UCSD-AML1 (cell line): ENCODE data around the gene ADH5.
"Not testable (repeated sequence)": the region's sequence is repeated elsewhere in the genome, so short reads cannot be mapped to it uniquely, and the experiment has no call there.

ENCODE experiments used
- DNase-seq: peaks from one replicate; lab custom pipeline; 2025; ENCODE audit not compliant: unreplicated experiment; lab: John Stamatoyannopoulos, UW

Gene ADH5

DNA sequence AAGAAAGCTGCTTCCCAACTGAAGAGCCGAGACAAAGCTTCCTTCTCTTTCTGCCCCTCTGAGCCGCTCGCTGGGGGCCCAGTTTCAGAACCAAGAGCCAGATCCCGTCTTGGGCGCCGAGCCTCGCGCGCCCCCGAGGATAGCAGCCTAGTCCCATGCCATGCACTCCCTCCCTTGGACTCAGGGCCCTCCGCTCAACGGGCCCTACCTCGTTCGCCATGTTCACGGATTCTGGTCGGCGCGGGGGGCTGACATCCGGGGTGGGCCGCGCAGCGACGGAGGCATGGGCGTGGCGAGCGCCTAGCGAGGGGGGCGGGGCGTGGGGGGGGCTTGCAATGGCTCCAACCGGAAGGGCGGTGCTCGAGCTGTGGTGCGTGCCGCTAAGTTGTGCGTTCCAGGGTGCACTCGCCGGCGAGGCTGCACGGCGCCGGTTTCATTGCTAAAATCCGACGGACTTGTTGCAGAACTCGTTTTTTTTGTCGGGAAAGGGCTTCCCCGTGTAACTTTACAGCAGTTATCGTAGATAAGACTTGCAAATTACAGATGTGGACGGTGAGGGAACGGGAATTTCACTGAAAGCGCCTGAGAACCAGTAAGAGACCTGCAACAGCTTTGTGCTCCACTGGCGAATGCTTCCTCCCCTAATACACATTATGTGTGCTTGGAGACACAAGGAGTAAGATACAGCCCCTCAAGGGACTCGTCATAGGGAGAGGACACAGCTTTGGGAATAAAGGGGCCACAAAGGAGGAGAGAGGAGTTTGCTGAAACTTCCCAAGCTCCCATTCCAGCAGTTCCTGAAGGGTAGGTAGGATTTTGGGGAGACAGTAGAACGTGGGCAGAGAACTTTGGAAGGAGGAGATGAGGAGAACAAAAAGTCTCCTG, at the start of gene ADH5:
Gene ADH5 (minus strand): TSS at position 308 of the 885 bp plus-strand sequence. CDS start 88 bp downstream, at position 220.
- DNase-seq, result peak; percentile 89

DNA sequence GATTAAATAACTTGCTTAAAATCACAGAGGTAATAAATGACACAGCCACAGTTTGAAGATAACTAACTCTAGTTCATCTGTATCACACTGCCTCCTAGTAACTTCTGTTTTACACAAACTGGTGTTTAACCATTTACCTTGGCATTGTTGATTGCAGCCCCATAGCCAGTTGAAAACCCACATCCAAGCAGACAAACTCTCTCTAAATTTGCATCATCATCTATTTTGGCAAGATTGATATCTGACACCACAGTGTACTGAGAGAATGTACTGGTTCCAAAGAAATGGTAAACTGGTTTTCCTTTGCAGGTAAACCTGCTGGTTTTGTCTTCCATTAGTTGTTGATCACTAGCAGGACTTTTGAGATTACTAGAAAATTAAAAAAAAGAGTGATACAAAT, 47.7 kb upstream of the ADH5 start:
- no peak for DNase-seq

- DNase-seq, result no peak
Observed at GRCh38 chr4:99135541-99136162, 47.1 kb upstream of the ADH5 start.

- DNase-seq, result no peak
Observed at GRCh38 chr4:99134586-99134985, 46.0 kb upstream of the ADH5 start.

DNA sequence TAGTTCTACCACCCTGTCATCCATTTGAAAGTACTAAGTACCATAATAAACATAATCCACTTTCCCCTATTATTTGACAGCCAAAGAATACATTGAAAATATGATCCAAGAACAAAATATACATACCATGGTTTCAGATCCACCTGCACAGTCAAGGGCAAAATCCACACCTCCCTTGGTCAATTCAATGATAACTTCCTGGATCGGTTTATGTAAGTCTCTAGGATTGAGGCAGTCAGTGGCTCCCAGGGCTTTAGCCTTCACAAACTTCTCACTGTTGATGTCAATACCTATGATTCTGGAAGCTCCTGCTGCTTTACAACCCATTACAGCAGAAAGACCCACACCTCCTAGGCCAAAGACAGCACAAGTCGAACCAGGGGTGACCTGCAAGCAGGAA, 42.8 kb upstream of the ADH5 start:
- no peak for DNase-seq

DNA sequence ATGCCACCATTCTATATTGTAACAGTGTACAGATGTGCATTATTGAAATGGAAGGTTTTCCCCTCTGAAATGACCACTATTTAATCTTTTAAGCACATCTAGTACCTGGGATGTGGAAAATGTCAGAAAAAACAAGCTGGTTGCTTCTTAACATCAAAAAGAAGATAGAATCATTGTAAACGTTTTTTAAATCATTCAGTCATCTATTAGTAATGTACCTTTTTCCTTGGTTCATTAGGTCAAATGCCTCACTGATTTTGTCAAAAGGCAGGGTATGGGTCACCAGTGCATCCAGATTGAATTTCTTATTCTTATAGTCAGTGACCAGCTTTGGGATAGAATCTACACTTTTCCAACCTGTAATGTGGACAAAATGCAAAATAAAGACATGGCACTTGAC, 37.8 kb upstream of the ADH5 start:
- no peak for DNase-seq

GRCh38 chr4:99121008-99121407, 32.4 kb upstream of the ADH5 start:
- DNase-seq, result no peak

DNA sequence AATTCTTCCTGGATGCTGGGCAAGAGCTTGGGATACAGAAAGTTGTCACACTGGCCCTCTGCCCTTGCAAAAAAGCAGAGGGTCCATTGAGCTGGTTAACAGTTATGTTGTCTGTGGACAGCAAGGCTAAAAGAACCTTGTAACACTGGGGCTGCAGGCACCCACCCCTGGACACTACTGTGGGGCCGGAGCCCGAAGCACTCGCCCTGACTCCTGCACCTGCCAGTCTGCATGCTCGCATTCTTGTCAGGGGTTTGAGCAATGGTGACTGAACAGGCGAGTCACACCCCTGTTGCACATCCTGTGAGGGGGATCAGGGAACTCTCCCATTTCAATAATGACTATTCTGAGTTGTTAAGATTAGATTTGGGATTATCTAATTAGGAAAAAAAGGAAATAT, 31.9 kb upstream of the ADH5 start:
- no peak for DNase-seq

- DNase-seq, result no peak
Observed at GRCh38 chr4:99117876-99118693, 29.5 kb upstream of the ADH5 start.

GRCh38 chr4:99117122-99117841, 28.7 kb upstream of the ADH5 start:
- not testable (repeated sequence) for DNase-seq

- not testable (repeated sequence) for DNase-seq
Observed at GRCh38 chr4:99109286-99109685, 20.7 kb upstream of the ADH5 start.

- DNase-seq, result no peak
Observed at GRCh38 chr4:99104153-99104552, 15.6 kb upstream of the ADH5 start.

DNA sequence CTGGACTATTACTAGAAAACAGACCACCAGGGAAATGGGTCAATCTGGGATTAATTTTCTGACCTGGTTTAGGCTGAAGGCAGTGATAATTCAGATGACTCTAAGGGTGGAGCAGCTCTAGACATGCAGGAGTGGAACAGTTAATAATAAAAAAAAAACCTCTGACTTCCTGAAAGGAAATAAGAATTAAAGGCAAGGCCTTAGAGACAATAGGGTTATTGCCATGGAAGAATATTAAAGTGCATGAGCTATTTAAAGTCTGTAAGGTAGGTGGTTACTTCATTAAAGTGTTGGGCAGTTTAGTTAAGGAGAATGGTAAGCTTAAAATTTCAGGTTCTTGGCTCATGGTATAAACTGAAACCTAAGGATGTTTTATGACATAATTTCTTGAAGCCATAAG, 14.6 kb upstream of the ADH5 start:
- DNase-seq, result no peak

DNA sequence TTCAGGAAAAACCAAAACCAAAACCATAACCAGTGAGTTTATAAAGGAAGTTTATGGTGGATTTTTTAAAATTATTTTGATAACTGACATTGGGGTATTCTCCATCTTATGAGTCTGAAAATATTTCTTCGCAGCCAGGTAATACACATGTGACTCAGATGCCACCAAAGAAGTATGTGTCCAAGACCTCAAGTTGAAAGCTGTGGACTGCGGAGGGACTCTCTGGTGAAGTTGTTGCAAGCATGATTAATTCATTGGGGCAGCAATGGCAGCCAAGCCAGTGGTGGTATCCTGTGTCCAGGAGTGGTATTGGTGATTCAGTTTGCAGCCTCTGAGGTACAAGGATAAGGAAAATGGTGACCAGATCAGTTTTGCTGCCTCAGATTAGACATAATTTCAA, 14.0 kb upstream of the ADH5 start:
- no peak for DNase-seq

GRCh38 chr4:99100876-99101275, 12.3 kb upstream of the ADH5 start:
- no peak for DNase-seq

GRCh38 chr4:99099814-99100213, 11.2 kb upstream of the ADH5 start:
- DNase-seq, result not testable (repeated sequence)

GRCh38 chr4:99099311-99099710, 10.7 kb upstream of the ADH5 start:
- DNase-seq, result no peak

GRCh38 chr4:99091841-99092240, 3.3 kb upstream of the ADH5 start:
- DNase-seq, result not testable (repeated sequence)

DNA sequence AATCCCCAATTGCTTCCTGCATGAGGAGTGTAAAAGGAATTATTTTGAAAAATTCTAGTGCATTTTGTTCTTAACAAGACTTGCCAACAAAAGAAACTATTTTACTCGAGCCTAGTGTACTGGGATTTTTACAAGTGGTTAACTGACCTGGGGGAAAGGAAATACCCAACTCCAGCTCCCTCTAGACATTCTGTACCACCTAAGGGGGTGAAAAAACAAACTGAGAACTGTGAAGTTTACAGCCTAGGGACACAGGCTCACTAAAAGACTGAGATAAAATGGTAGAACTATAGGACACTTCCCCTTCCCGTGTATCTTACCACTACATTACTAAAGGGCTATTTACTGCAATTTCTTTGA, 2.6 kb upstream of the ADH5 start:
- DNase-seq, result no peak

DNA sequence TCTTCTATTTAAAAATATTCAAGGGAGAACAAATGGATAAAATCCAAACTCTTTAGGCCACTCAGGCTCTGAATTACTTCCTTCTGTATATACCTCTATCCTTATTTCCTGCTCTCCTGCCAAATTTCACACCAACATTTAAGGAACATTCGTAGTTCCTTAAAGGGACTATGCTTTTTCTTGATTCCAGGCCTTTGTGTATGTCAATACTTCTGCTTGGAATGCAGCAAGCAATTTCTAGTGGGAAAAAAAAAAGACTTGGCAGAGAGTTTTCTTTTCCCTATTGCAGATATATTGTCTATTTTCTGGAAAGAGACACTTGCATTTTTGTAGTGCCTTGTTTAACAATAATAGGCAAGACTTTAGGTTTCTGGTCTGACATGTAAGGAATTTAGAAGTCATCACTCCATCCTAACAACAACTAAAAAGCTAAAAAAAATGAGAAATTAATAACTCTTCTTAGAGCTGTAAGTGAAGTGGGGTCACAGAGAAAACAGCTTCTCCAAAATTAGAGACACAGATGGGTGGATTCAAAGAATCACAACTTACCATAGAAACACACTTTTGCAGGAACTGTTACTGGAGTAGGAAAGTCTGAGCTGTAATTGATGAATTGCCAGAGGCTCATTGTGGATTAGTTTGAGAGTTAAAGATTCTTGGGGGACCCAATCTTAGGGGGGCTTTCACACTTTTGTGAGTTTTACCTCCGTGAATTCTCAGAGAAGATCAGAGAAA, 2.1 kb upstream of the ADH5 start:
- no peak for DNase-seq
